LNCAP (cell line): ENCODE measurements around the gene RERE.

Experiments
- CTCF ChIP-seq: fragments of 450-650 bp; IDR thresholded peaks from 2 replicates; pipeline ENCODE4 v1.5.1; 2017; ENCODE audit warnings: mild to moderate bottlenecking

The RERE gene

GRCh38 chr1:8682573-8682972 lies 134.9 kb downstream of the RERE start:
- TF ChIP-seq CTCF = no peak

- TF ChIP-seq CTCF = no peak
Observed at GRCh38 chr1:8681911-8682310, 135.5 kb downstream of the RERE start.

GRCh38 chr1:8680664-8681650 lies 136.5 kb downstream of the RERE start:
- no peak for TF ChIP-seq CTCF

- no peak for TF ChIP-seq CTCF
Observed at GRCh38 chr1:8679929-8680663, 137.3 kb downstream of the RERE start.

GRCh38 chr1:8679395-8679800 lies 138.0 kb downstream of the RERE start:
- TF ChIP-seq CTCF = no peak

GRCh38 chr1:8678673-8679394 lies 138.6 kb downstream of the RERE start:
- TF ChIP-seq CTCF = no peak

GRCh38 chr1:8677782-8678181 lies 139.7 kb downstream of the RERE start:
- no peak for TF ChIP-seq CTCF
